ENCODE data around the gene ARIH2. TPM values are rescaled to one million over a fixed set of nuclear protein-coding genes. Genes with fewer than 3 reads are reported as not detected.

ARIH2 gene
- total and polyA plus RNA-seq, 2 of the 8 experiments (the other 6 are each of a cell fraction or from before 2014, with no cell fraction given): 72.9 to 136 TPM

GRCh38 chr3:48919215-48920138, 835 bp downstream of the ARIH2 start:
- H4K91ac ChIP-seq (replicated peaks; ENCODE audit: insufficient read length, low read length): no peak overlapping the region
- peaks cover 0 to 3% (median 1%) of the 10 kb centered on the region in 4 experiments; a peak in 2 of 7 replicates for H3K4me1 ChIP-seq (replicated peaks in 1 of 4; ENCODE audit: control insufficient read depth in 3 of 4, insufficient read depth in 4 of 4, low read length in 3 of 4)
- H4K5ac ChIP-seq (ENCODE audit: insufficient read length, low read depth, low read length): no peak overlapping the region
- peaks cover 4% of the 10 kb centered on the region; the same call in 1 of the 2 replicates for H3K23me2 ChIP-seq (ENCODE audit: low read depth, low read length)
- H3K4me2 ChIP-seq (ENCODE audit: insufficient read depth in 1 of 2, low read depth in 2 of 2, low read length in 2 of 2): peak overlapping the region; percentile 98 to 100
- CTCF ChIA-PET (ENCODE audit: partially characterized antibody): interaction anchor here (0.7 to 2.5 kb wide), 9 partner anchors 11 to 357 kb away, joined by 3 to 14 read pairs (median 3); partner anchors contain the start of genes C3orf62 and SLC25A20
- peak overlapping the region; percentile 79 to 92 (median 80) for H3K9ac ChIP-seq (replicated peaks in 1 of 4; ENCODE audit: extremely low read depth in 1 of 4, low read depth in 3 of 4, low read length in 3 of 4)
- no peaks in the 10 kb centered on the region for H3K9me3 ChIP-seq (ENCODE audit: insufficient read depth in 2 of 2, low read depth in 1 of 2, low read length in 1 of 2)
- H3K56ac ChIP-seq (replicated peaks; ENCODE audit: insufficient read length, low read depth, low read length): peak overlapping the region; percentile 53
- no peak overlapping the region for H2BK5ac ChIP-seq (ENCODE audit: low read depth, low read length)
- H2BK12ac ChIP-seq (ENCODE audit: low read depth, low read length): no peak overlapping the region
- peaks cover 5% of the 10 kb centered on the region for H3K79me1 ChIP-seq (ENCODE audit: low read depth, low read length)
- no peak overlapping the region for H2BK20ac ChIP-seq (ENCODE audit: low read length)
- no peak overlapping the region for H3K14ac ChIP-seq (ENCODE audit: insufficient read length)
- peaks cover 14 to 47% of the 10 kb centered on the region in 2 experiments for H3K79me2 ChIP-seq (ENCODE audit: control insufficient read depth in 1 of 2, insufficient read depth in 2 of 2, low read length in 2 of 2)
- H3K23ac ChIP-seq (ENCODE audit: insufficient read length): no peak overlapping the region
- DNase-seq (ENCODE audit: low read depth in 1 of 2, low spot score in 2 of 2) (no peak), FAIRE-seq (no peak)
- no peak overlapping the region for H2AK5ac ChIP-seq (ENCODE audit: low read depth, low read length)
- WGBS, 2 experiments (ENCODE audit: extremely low coverage in 1 of 2, insufficient coverage in 1 of 2, insufficient read length in 1 of 2, insufficient replicate concordance in 2 of 2, low coverage in 1 of 2, low lambda C conversion rate in 2 of 2, missing lambda C conversion rate in 1 of 2): 5% methylated on average over 50 of the region's 54 CpGs; no CpG with 5 or more reads in 1 of the 2 experiments
- no peaks in the 10 kb centered on the region for H3K27me3 ChIP-seq (replicated peaks in 1 of 4; ENCODE audit: control insufficient read depth in 3 of 4, extremely low read depth in 1 of 4, insufficient read depth in 3 of 4, low read length in 3 of 4)
- no peak overlapping the region for H2BK15ac ChIP-seq (ENCODE audit: low read length)
- peak overlapping the region; percentile 75; the same call in 1 of the 2 replicates for H3K27ac ChIP-seq (ENCODE audit: low read depth, low read length)
- H2AFZ ChIP-seq (ENCODE audit: low read length): no peak overlapping the region
- peaks cover 5 to 11% of the 10 kb centered on the region in 2 experiments for H4K20me1 ChIP-seq (replicated peaks in 1 of 2; ENCODE audit: control insufficient read depth in 1 of 2, insufficient read depth in 2 of 2, low read length in 2 of 2)
- peaks cover 2 to 10% (median 5%) of the 10 kb centered on the region in 4 experiments; a peak in 5 of 8 replicates for H3K36me3 ChIP-seq (ENCODE audit: control insufficient read depth in 2 of 4, insufficient read depth in 4 of 4, low read length in 3 of 4)
- peak overlapping the region; percentile 98 for H3K4ac ChIP-seq (replicated peaks; ENCODE audit: insufficient read length, low read depth, low read length)
- POLR2A ChIA-PET (ENCODE audit: partially characterized antibody): interaction anchor here (0.7 to 2.7 kb wide), 23 partner anchors 10 to 288 kb away, joined by 3 to 12 read pairs (median 3); partner anchors contain the start of genes IMPDH2, IP6K2, P4HTM and PRKAR2A
- H3K4me3 ChIP-seq (ENCODE audit: extremely low read depth in 1 of 4, insufficient read depth in 2 of 4, low read depth in 3 of 4, low read length in 4 of 4): peak overlapping the region; percentile 65 to 97 (median 88)
- no peak overlapping the region for H2BK120ac ChIP-seq (replicated peaks; ENCODE audit: low read depth, low read length)
- H3K18ac ChIP-seq (ENCODE audit: extremely low read depth, low read length): no peak overlapping the region; the same call in none of the 2 replicates
- H4K8ac ChIP-seq (ENCODE audit: extremely low read depth, insufficient read depth, low read length): peak overlapping the region; percentile 91
- TF ChIP-seq USF2 (IDR thresholded peaks at IDR 0.05; ENCODE audit: low read length) (no peak), KDM4A (IDR thresholded peaks at IDR 0.05; ENCODE audit: low read depth, low read length, severe bottlenecking) (peak; percentile 22), SAP30 (IDR thresholded peaks at IDR 0.05; ENCODE audit: insufficient read depth, insufficient replicate concordance, low read length) (peak; percentile 86), SIN3A (conservative IDR thresholded peaks at IDR 0.05 in 1 of 2, IDR thresholded peaks at IDR 0.05 in 1 of 2; ENCODE audit: low read depth in 1 of 2, low read length in 2 of 2) (peak in 1 of 2 experiments; percentile 61; a peak in 3 of 4 replicates), MAX (IDR thresholded peaks at IDR 0.05) (peak; percentile 32; the same call in 1 of the 2 replicates), TEAD4 (IDR thresholded peaks at IDR 0.05; ENCODE audit: low read depth, low read length) (no peak), TCF12 (IDR thresholded peaks at IDR 0.05; ENCODE audit: low read depth, low read length) (no peak)

Data from H1 (cell line).